ENCODE measurements around the gene ROGDI.
"Not testable (repeated sequence)": the region's sequence is repeated elsewhere in the genome, so short reads cannot be mapped to it uniquely, and the experiment has no call there.

ROGDI gene

GRCh38 chr16:4790261-4790660 lies 12.2 kb downstream of the ROGDI start:
- DNase-seq: no peak

- no peak for DNase-seq
Observed at GRCh38 chr16:4788910-4789309, 13.5 kb downstream of the ROGDI start.

GRCh38 chr16:4788489-4788889 lies 13.9 kb downstream of the ROGDI start:
- no peak for DNase-seq

- no peak for DNase-seq
Observed at GRCh38 chr16:4787627-4788482, 14.6 kb downstream of the ROGDI start, which contains the start of gene SEPTIN12. TSS of gene SEPTIN12 (minus strand) at chr16:4788345. CDS start at chr16:4787645, 700 bp downstream.

GRCh38 chr16:4787068-4787467 lies 15.4 kb downstream of the ROGDI start:
- no peak for DNase-seq

GRCh38 chr16:4785758-4786433 lies 16.5 kb downstream of the ROGDI start:
- DNase-seq: no peak

- DNase-seq: not testable (repeated sequence)
Observed at GRCh38 chr16:4784444-4784987, 17.9 kb downstream of the ROGDI start.

- DNase-seq: no peak
Observed at GRCh38 chr16:4783951-4784336, 18.5 kb downstream of the ROGDI start.

GRCh38 chr16:4783251-4783950 lies 19.0 kb downstream of the ROGDI start:
- DNase-seq: no peak

GRCh38 chr16:4780235-4780634 lies 22.2 kb downstream of the ROGDI start:
- DNase-seq: no peak

GRCh38 chr16:4778050-4778392 lies 24.4 kb downstream of the ROGDI start:
- no peak for DNase-seq

GRCh38 chr16:4777339-4778049 lies 24.9 kb downstream of the ROGDI start:
- no peak for DNase-seq

- DNase-seq: no peak
Observed at GRCh38 chr16:4776141-4776705, 26.2 kb downstream of the ROGDI start.

- no peak for DNase-seq
Observed at GRCh38 chr16:4775005-4775404, 27.4 kb downstream of the ROGDI start.

GRCh38 chr16:4772351-4772750 lies 30.1 kb downstream of the ROGDI start:
- DNase-seq: no peak

GRCh38 chr16:4771646-4772045 lies 30.8 kb downstream of the ROGDI start:
- no peak for DNase-seq

- DNase-seq: no peak
Observed at GRCh38 chr16:4769306-4769638, 33.2 kb downstream of the ROGDI start.

- peak; percentile 48 to 73 (median 57) for DNase-seq
Observed at GRCh38 chr16:4768549-4769305, 33.7 kb downstream of the ROGDI start.

GRCh38 chr16:4767872-4768548 lies 34.4 kb downstream of the ROGDI start:
- no peak for DNase-seq

- peak; percentile 93 to 95 (median 94) for DNase-seq
Observed at GRCh38 chr16:4766875-4767628, 35.4 kb downstream of the ROGDI start, which contains the start of gene ZNF500. TSS of gene ZNF500 (minus strand) at chr16:4767162. CDS start at chr16:4765978, 1,184 bp downstream.
